Skeletal muscle tissue (tissue), 4 donors: Measurements from ENCODE around the gene CHMP4A. TPM values are rescaled to one million over a fixed set of nuclear protein-coding genes. Genes with fewer than 3 reads are reported as not detected.
A peak's percentile ranks its signal among the peaks of the same experiment; 100 is the strongest.

ENCODE experiments used
- H3K27ac ChIP-seq: one replicate; pipeline ENCODE4 v1.7.0; 2013; ENCODE audit warnings: mild to moderate bottlenecking, low read depth, low read length, inconsistent platforms
- H3K27me3 ChIP-seq, 3 donors: one replicate each; pipeline ENCODE4 v1.7.0; 2013; ENCODE audit warnings: low read length in 3 of 3; ENCODE audit not compliant: control insufficient read depth in 3 of 3, insufficient read depth in 3 of 3
- H3K36me3 ChIP-seq, 3 donors: one replicate each; pipeline ENCODE4 v1.7.0; 2013; ENCODE audit warnings: low read length in 3 of 3; ENCODE audit not compliant: control insufficient read depth in 3 of 3, insufficient read depth in 3 of 3
- H3K4me1 ChIP-seq, 3 donors: one replicate each; pipeline ENCODE4 v1.7.0; 2013; ENCODE audit warnings: low read length in 3 of 3, mild to moderate bottlenecking in 3 of 3; ENCODE audit not compliant: control insufficient read depth in 3 of 3, insufficient read depth in 3 of 3
- H3K4me3 ChIP-seq, 3 donors: one replicate each; pipeline ENCODE4 v1.7.0; 2013; ENCODE audit warnings: low read length in 3 of 3
- H3K9ac ChIP-seq, 3 donors: one replicate each; pipeline ENCODE4 v1.7.0; 2013; ENCODE audit warnings: low read length in 3 of 3, mild to moderate bottlenecking in 3 of 3, moderate library complexity in 2 of 3, low read depth in 1 of 3
- H3K9me3 ChIP-seq, 3 donors: one replicate each; pipeline ENCODE4 v1.7.0; 2013; ENCODE audit warnings: low read length in 3 of 3; ENCODE audit not compliant: control insufficient read depth in 3 of 3
- total RNA-seq: library from RNA; depleted of rRNA; stranded (reverse); fragments of >200 nt; gene quantifications from one replicate; pipeline ENCODE4 v1.2.3, GENCODE V29; 2014
- donor health status: Osteomylitis.

The CHMP4A gene
- total RNA-seq, 1 donor from 2014 or later = 29.2 TPM

DNA sequence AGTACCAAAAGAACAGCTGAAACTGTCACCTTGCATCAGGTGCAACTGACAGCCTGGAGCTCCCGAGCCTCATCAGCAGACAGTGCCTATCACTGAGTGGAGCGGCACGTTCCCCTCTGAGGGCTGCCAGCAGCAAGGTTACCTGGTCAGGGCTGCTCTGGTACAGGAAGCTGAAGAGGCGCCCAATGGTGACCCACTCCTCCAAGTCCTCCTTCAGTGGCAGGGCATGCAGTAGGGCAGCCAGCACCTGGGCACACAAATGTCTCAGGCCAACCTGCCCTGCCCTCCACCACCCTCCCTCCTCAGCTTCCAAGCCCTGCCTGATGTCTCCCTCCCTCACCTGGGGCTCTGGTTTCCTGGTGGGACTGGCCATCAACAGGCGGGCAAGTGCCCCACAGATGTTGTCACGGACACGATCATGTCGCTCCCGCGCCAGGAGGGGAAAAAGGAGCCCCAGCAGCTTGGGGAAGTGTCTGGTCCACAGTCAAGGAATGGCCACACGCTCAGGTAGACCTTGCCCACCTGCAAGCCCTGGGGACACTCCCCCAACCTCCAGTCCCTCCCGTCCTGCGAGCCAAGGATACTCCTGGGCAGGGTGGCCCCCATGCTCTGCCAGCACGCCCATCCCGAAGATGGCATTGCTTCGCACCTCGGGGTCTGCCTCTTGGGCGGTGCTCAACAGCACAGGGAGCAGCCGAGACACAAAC is 31.8 kb downstream of the CHMP4A start:
- H3K9me3 ChIP-seq = no peaks in the 10 kb centered on the region
- peaks cover 15 to 22% (median 21%) of the 10 kb centered on the region in 3 donors for H3K4me1 ChIP-seq
- peaks cover 74 to 75% (median 74%) of the 10 kb centered on the region in 3 donors for H3K36me3 ChIP-seq
- no peak overlapping the region for H3K27ac ChIP-seq
- no peaks in the 10 kb centered on the region for H3K27me3 ChIP-seq
- H3K9ac ChIP-seq = no peak overlapping the region
- H3K4me3 ChIP-seq = no peak overlapping the region

DNA sequence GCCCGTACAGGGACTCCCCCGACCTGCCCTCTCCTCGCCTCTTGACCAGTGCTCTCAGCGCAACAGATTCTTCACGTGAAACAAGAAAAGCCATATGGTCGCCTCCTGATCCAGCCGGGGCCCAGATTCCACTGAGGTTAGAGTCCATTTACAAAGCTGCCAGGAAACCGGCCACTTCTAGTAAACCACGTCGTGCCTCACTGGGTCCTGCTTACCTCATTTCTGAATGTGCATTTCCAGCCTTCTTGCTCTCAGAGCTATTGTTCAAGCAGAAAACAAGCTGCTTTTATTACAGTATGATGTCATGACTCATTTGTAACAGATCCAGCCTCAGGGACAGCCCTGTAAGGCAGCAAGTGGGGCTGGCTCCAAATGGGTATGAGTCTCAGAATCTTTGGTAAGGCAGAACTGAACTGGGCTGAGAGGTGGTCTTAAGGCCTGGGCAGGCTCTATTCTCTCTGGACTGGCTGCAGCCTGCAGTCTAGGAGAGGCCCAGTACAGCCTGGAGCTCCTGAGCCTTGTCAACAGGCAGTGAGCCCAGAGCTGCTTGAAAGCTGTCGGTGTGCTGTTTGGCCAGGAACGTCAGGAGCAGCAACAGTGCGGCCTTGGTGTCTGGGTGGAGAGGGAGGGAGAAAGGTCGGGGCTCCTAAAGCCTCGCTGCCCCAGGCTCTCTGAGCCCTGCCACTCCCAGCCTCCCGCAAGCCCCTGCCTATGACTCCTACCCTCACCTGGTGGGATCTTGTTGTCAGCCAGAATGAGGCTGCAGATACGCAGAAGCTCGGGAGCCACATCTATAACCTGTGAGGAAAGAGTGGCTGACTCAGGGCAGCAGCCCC is 33.1 kb downstream of the CHMP4A start:
- Histone ChIP-seq H3K27ac (peak overlapping the region; percentile 59), H3K27me3 (no peaks in the 10 kb centered on the region), H3K9ac (peak overlapping the region; percentile 20 to 72 (median 28)), H3K4me1 (peaks cover 15 to 22% (median 21%) of the 10 kb centered on the region in 3 donors), H3K4me3 (peak overlapping the region in 1 of 3 donors; percentile 35), H3K36me3 (peaks cover 61 to 62% (median 62%) of the 10 kb centered on the region in 3 donors), H3K9me3 (no peaks in the 10 kb centered on the region)

DNA sequence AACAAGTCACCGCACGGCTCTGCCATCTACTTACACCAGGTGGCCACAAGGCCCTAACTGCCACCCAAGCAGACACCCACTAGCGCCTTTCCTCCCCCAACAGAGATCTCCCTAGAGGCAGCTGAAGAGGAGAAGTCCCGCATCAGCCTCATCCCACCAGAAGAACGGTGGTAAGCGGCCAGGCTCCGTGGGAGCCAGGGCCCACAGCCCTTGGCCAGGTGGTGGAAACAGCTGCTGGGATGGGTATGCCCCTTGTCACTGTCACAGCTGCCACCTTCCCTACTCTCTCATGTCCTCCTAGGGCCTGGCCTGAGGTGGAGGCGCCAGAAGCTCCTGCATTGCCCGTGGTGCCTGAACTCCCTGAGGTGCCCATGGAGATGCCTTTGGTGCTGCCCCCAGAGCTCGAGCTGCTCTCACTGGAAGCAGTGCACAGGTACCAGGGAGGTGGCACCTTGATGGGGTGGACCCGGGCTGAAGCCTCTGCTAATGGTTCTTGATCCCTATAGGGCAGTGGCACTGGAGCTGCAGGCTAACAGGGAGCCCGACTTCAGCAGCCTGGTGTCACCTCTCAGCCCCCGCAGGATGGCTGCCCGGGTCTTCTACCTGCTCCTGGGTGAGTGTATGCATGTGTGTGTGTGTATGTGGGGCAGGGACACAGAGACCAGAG is 33.9 kb downstream of the CHMP4A start:
- no peaks in the 10 kb centered on the region for H3K27me3 ChIP-seq
- peak overlapping the region in 2 of 3 donors; percentile 22 to 72 for H3K9ac ChIP-seq
- H3K27ac ChIP-seq = peak overlapping the region; percentile 59
- peaks cover 15 to 22% (median 21%) of the 10 kb centered on the region in 3 donors for H3K4me1 ChIP-seq
- H3K4me3 ChIP-seq = no peak overlapping the region
- peaks cover 53 to 55% (median 54%) of the 10 kb centered on the region in 3 donors for H3K36me3 ChIP-seq
- H3K9me3 ChIP-seq = no peaks in the 10 kb centered on the region

DNA sequence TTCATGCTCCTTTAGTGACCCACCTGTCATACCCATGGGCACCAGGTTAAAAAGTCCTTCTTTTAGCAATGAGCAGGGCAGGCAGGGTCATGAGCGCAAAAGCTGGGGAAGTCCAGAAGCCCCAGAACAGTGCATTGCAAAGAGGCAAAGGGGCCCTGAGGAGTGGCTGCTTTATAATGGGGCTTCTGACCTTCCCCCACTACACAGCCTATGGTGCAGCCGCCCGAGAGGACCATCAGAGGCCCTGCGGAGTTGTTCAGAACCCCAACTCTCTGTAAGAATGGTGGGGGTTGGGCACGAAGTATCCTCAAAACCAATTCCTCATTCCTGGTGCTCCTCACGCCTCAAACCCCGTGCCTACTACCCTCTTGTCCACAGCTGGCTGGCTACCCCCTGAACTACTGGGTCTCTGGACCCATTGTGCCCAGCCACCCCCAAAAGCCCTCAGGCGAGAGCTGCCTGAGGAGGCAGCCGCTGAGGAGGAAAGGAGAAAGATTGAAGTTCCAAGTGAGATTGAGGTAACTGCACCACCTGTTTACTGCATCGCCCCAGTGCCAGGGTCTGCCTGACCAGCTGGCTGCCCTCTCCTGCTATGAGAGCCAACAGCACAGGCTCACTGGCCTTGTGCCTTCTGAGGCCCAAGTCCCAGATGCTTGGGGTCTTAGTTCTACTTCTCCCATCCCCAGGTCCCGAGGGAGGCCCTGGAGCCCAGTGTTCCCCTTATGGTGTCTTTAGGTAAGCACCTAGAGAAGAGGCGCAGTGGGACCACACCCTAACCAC is 34.7 kb downstream of the CHMP4A start:
- Histone ChIP-seq H3K9me3 (no peaks in the 10 kb centered on the region), H3K36me3 (peaks cover 46 to 47% (median 46%) of the 10 kb centered on the region in 3 donors), H3K27ac (no peak overlapping the region), H3K4me3 (no peak overlapping the region), H3K27me3 (no peaks in the 10 kb centered on the region), H3K9ac (no peak overlapping the region), H3K4me1 (peaks cover 15 to 22% (median 21%) of the 10 kb centered on the region in 3 donors)

DNA sequence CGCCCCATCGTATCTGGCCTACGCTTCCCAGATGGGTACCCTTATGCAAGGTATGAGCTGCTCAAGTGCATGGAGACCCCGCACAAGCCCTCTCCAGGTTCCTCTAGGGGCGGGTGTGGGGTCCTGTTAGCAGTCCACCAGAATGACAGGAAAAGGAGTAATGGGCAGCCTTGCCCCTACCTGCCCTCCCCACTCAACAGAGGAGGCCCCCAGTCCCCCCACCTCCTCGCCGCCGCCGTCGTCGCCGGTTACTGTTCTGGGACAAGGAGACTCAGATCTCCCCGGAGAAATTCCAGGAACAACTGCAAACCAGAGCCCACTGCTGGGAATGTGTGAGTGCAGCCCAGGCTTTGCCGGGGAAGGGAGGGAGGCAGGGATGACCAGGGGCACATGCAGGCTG is 35.4 kb downstream of the CHMP4A start:
- H3K27me3 ChIP-seq = peaks cover 0 to 6% (median 6%) of the 10 kb centered on the region in 3 donors
- H3K4me1 ChIP-seq = peaks cover 19 to 23% (median 22%) of the 10 kb centered on the region in 3 donors
- no peak overlapping the region for H3K27ac ChIP-seq
- no peaks in the 10 kb centered on the region for H3K9me3 ChIP-seq
- H3K9ac ChIP-seq = no peak overlapping the region
- H3K36me3 ChIP-seq = peaks cover 40 to 44% (median 42%) of the 10 kb centered on the region in 3 donors
- H3K4me3 ChIP-seq = no peak overlapping the region

DNA sequence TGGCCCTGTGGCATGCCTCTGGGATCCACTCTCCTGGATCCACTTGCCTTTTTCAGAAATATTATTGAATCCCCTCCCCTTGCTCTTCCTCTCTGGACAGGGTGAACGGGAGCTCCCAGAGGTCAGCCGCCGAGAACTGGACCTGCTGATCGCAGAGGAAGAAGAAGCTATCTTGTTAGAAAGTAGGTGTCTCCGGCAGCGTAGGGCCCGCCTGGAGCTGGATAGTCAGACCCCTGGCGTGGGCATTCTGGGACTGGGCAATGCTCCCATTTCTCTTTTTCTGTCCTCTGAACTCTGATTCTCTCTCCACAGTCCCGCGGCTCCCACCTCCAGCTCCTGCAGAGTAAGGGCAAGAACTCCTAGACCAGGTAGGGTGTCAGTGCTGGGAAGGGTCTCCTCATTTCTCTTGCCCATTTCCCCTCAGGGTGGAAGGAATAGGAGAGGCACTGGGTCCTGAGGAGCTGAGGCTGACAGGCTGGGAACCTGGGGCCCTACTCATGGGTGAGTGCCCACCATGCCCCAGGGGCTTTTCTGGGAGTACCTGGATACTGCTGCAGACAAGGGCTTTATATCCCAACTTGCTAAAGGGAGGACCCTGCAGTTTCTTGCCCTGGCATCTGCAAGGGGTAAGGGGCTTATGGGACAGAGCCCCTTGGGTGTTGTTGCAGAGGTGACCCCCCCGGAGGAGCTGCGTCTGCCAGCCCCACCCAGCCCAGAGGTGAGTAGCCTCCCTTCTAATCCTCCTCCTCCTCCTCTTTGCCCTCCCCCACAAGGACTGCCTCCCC is 36.1 kb downstream of the CHMP4A start:
- peaks cover 0 to 12% (median 12%) of the 10 kb centered on the region in 3 donors for H3K27me3 ChIP-seq
- no peaks in the 10 kb centered on the region for H3K9me3 ChIP-seq
- no peak overlapping the region for H3K27ac ChIP-seq
- no peak overlapping the region for H3K9ac ChIP-seq
- H3K36me3 ChIP-seq = peaks cover 33 to 40% (median 38%) of the 10 kb centered on the region in 3 donors
- peaks cover 22 to 26% (median 24%) of the 10 kb centered on the region in 3 donors for H3K4me1 ChIP-seq
- H3K4me3 ChIP-seq = no peak overlapping the region

DNA sequence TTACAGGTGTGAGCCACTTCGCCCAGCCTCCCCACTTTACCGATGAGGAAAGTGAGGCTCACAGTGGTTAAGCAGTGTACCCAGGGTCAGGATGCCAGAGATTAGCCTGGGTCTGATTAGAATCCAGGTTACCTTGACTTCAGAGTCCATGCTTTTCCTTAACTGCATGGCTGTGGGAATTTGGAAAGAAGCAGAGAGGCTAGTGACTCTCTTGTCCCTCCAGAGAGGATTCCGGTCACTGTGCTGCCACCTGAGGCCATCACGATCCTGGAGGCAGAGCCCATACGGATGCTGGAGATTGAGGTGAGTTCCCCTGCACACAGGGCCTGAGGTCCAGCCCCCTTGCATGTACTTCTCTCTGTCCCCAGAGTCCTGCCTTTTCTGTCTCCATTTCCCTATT is 36.7 kb downstream of the CHMP4A start:
- Histone ChIP-seq H3K4me3 (no peak overlapping the region), H3K27ac (no peak overlapping the region), H3K9me3 (no peaks in the 10 kb centered on the region), H3K9ac (no peak overlapping the region), H3K27me3 (peaks cover 0 to 18% (median 17%) of the 10 kb centered on the region in 3 donors), H3K4me1 (peaks cover 27 to 32% (median 28%) of the 10 kb centered on the region in 3 donors), H3K36me3 (peaks cover 28 to 33% (median 31%) of the 10 kb centered on the region in 3 donors)

DNA sequence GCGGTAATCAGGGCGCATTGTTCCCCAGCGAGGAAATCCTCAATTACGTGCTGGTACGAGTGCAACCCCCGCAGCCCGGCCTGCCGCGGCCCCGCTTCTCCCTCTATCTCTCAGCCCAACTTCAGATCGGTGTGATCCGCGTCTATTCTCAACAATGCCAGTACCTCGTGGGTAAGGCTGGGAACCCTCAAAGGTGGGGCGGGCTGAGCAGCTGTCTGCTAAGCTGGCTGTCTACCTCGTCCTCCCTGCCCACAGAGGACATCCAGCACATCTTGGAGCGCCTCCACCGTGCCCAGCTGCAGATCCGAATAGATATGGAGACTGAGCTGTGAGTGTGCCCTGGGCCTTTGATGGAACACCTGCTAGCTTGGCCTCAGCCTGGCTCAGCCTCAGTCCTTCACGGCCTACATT is 40.4 kb downstream of the CHMP4A start:
- peaks cover 0 to 31% (median 27%) of the 10 kb centered on the region in 3 donors for H3K27me3 ChIP-seq
- peaks cover 3 to 6% (median 4%) of the 10 kb centered on the region in 3 donors for H3K36me3 ChIP-seq
- no peak overlapping the region for H3K4me3 ChIP-seq

More for the DNA sequence above, 40.4 kb downstream of the CHMP4A start:
- Histone ChIP-seq H3K9me3 (no peaks in the 10 kb centered on the region), H3K4me1 (peaks cover 9 to 14% (median 12%) of the 10 kb centered on the region in 3 donors), H3K27ac (no peak overlapping the region), H3K9ac (no peak overlapping the region)
